ENCODE results near the gene CGAS. TPM values are rescaled to one million over a fixed set of nuclear protein-coding genes. Genes with fewer than 3 reads are reported as not detected.

The CGAS gene
- total and polyA plus RNA-seq, 2 of the 4 experiments (the other 2 are of a cell fraction), result 1.5 to 1.6 TPM

DNA sequence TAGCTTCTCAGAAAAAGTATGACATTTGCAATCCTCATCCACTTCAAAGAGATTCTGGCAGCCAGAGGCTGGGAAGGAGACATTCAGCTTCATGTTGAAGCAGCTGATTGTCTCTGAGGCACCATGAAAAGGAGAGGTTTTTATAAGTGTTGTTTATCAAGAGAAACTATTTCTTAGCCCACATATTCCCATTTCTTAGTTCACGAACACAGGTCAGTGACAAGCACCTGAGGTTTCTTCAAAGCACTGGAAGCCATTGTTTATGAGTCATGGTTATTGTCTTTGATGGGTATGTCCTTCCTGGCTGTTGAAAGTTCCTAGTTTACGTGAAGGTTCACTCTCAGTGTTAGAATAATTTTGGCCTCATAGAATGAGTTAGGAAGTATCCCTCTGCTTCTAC is 60.4 kb downstream of the CGAS start:
- no peaks in the 10 kb centered on the region for H4K20me1 ChIP-seq (ENCODE audit: insufficient read depth, low read length)
- WGBS, 2 experiments (ENCODE audit: extremely low coverage in 2 of 2, insufficient read length in 1 of 2), result no CpG with 5 or more reads among the region's 2 CpGs
- H3K56ac ChIP-seq (ENCODE audit: extremely low read depth, insufficient read depth, low read length), result no peak overlapping the region
- no peak overlapping the region for H2BK15ac ChIP-seq (ENCODE audit: low read depth, low read length)
- H3K9ac ChIP-seq (ENCODE audit: low read depth, low read length), result no peak overlapping the region
- ChIA-PET POLR2A (ENCODE audit: unreplicated experiment) (no interaction called here), CTCF (no interaction called here)
- no peak overlapping the region for H3K4me2 ChIP-seq (ENCODE audit: low read depth, low read length)
- intact Hi-C loops (cut with micrococcal nuclease) (no loop called here), dilution Hi-C loops (cut with HindIII; ENCODE audit: low sequenced_read_pairs, unreplicated experiment) (no loop called here), in situ Hi-C loops (cut with MboI; ENCODE audit: low sequenced_read_pairs) (no loop called here)
- no peak overlapping the region for H2BK120ac ChIP-seq (ENCODE audit: low read depth, low read length)
- no peak overlapping the region for H3K27ac ChIP-seq (ENCODE audit: insufficient read depth, low read length)
- no peak overlapping the region for H2BK5ac ChIP-seq (ENCODE audit: low read depth, low read length, poor library complexity, severe bottlenecking)
- H2AK9ac ChIP-seq (replicated peaks; ENCODE audit: low read depth, low read length, poor library complexity), result no peak overlapping the region
- H3K23ac ChIP-seq (ENCODE audit: low read depth, low read length), result no peak overlapping the region
- no peak overlapping the region for H3K4me3 ChIP-seq (ENCODE audit: insufficient read depth, low read depth, low read length)
- H2BK20ac ChIP-seq (ENCODE audit: low read depth, low read length), result no peak overlapping the region
- no peak overlapping the region for H3K14ac ChIP-seq (replicated peaks; ENCODE audit: low read depth, low read length)
- no peaks in the 10 kb centered on the region for H3K36me3 ChIP-seq (ENCODE audit: control insufficient read depth, insufficient read depth, low read length)
- H3K9me3 ChIP-seq (ENCODE audit: control insufficient read depth, insufficient read depth, low read length), result no peaks in the 10 kb centered on the region
- no peaks in the 10 kb centered on the region for H3K4me1 ChIP-seq (ENCODE audit: control insufficient read depth, insufficient read depth, low read length)
- no peak overlapping the region for H3K18ac ChIP-seq (ENCODE audit: low read depth, low read length)
- H3K9me1 ChIP-seq (ENCODE audit: insufficient read depth, low read length), result no peaks in the 10 kb centered on the region
- H3K4ac ChIP-seq (ENCODE audit: low read depth, low read length), result no peak overlapping the region
- no peaks in the 10 kb centered on the region for H3K79me1 ChIP-seq (ENCODE audit: low read depth in 1 of 2, low read length in 2 of 2)
- no peak overlapping the region for H4K5ac ChIP-seq (ENCODE audit: low read depth, low read length)
- H2AK5ac ChIP-seq (ENCODE audit: low read depth, low read length), result no peak overlapping the region
- no TSS peak for BruUV-seq (replicated peaks)
- no peak overlapping the region for H4K91ac ChIP-seq (ENCODE audit: insufficient read depth, low read depth, low read length)
- ATAC-seq (ENCODE audit: low read depth) (no peak), DNase-seq (no peak)
- no peaks in the 10 kb centered on the region for H3K27me3 ChIP-seq (ENCODE audit: control insufficient read depth, insufficient read depth, low read length)
- no peak overlapping the region for H2AFZ ChIP-seq (replicated peaks; ENCODE audit: low read length, poor library complexity)
- no peak overlapping the region for H4K8ac ChIP-seq (ENCODE audit: low read depth in 2 of 2, low read length in 2 of 2)
- TF ChIP-seq MXI1 (IDR thresholded peaks at IDR 0.05; ENCODE audit: borderline replicate concordance, low read depth, low read length) (no peak), CTCF (conservative IDR thresholded peaks at IDR 0.05; ENCODE audit: low read depth, low read length) (no peak), NFE2L2 (IDR thresholded peaks at IDR 0.05; ENCODE audit: low read depth, low read length) (no peak), POLR2A (IDR thresholded peaks at IDR 0.05; ENCODE audit: low read depth, low read length) (no peak), BHLHE40 (IDR thresholded peaks at IDR 0.05; ENCODE audit: low read depth, low read length) (no peak), FOS (IDR thresholded peaks at IDR 0.05; ENCODE audit: low read depth, low read length) (no peak), MAZ (IDR thresholded peaks at IDR 0.05; ENCODE audit: borderline replicate concordance, low read depth, low read length) (no peak), CHD1 (IDR thresholded peaks at IDR 0.05; ENCODE audit: low read depth, low read length) (no peak), RAD21 (IDR thresholded peaks at IDR 0.05; ENCODE audit: low read length) (no peak), MAFK (IDR thresholded peaks at IDR 0.05; ENCODE audit: low read depth, low read length) (no peak), RFX5 (IDR thresholded peaks at IDR 0.05; ENCODE audit: low read depth, low read length) (no peak), SMC3 (IDR thresholded peaks at IDR 0.05; ENCODE audit: low read depth, low read length) (no peak), CEBPB (IDR thresholded peaks at IDR 0.05; ENCODE audit: low read depth, low read length) (no peak), RCOR1 (IDR thresholded peaks at IDR 0.05; ENCODE audit: insufficient replicate concordance, low read length) (no peak)
- TF ChIP-seq, protein P1, sequence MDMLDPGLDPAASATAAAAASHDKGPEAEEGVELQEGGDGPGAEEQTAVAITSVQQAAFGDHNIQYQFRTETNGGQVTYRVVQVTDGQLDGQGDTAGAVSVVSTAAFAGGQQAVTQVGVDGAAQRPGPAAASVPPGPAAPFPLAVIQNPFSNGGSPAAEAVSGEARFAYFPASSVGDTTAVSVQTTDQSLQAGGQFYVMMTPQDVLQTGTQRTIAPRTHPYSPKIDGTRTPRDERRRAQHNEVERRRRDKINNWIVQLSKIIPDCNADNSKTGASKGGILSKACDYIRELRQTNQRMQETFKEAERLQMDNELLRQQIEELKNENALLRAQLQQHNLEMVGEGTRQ (IDR thresholded peaks at IDR 0.05; ENCODE audit: low read depth, low read length), result no peak
- TF ChIP-seq, protein P2, sequence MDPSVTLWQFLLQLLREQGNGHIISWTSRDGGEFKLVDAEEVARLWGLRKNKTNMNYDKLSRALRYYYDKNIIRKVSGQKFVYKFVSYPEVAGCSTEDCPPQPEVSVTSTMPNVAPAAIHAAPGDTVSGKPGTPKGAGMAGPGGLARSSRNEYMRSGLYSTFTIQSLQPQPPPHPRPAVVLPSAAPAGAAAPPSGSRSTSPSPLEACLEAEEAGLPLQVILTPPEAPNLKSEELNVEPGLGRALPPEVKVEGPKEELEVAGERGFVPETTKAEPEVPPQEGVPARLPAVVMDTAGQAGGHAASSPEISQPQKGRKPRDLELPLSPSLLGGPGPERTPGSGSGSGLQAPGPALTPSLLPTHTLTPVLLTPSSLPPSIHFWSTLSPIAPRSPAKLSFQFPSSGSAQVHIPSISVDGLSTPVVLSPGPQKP (IDR thresholded peaks at IDR 0.05; ENCODE audit: borderline replicate concordance, low read depth, low read length), result no peak

Data from IMR-90 (cell line).